Activated T-cell treated with anti-CD3 and anti-CD28 coated beads for 4 hours (primary cell): ENCODE data around the gene FOXP1.
"Not testable (repeated sequence)": the region's sequence is repeated elsewhere in the genome, so short reads cannot be mapped to it uniquely, and the experiment has no call there.

Source experiments
- DNase-seq: peaks from one replicate; pipeline ENCODE4 v3.0.0-alpha.2; 2020

FOXP1 gene

DNA sequence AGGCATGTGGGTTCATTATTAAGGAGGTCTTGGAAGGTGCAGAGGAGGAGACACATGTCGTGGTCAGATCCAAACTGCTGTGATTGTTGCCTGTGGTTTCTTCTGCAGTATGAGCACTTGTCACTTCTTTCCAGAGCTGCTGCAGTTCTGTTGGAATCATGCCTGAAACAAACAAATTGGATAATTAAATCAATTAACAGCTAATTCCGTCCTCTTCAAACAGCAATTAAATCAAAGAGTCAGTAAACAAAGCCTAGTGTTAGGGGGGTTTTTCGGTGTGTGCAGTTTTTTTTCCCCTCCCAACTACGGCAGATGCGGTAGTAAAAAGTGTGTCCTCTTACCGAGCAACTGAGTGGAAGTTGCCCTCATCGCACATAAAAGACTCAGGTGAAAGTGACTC is 542.2 kb downstream of the FOXP1 start:
- DNase-seq, result no peak

DNA sequence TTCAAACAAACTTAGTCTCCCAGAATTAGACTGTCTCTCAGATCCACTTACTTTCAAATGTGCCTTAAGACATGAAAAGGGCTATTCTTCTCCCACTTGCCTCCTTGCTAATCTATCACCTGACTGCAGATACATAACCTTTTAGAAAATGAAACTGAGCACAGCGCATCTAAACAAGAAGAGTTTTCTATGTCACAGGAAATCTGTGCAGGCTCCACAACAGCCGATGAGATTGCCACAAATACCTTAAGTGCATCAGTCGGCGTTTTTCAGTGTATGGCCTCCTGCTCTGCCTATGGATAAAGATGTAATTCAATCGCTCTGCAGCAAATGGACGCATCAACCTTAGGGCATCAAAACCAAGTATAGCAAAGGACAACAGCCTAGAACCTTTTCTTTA is 544.2 kb downstream of the FOXP1 start:
- no peak for DNase-seq

DNA sequence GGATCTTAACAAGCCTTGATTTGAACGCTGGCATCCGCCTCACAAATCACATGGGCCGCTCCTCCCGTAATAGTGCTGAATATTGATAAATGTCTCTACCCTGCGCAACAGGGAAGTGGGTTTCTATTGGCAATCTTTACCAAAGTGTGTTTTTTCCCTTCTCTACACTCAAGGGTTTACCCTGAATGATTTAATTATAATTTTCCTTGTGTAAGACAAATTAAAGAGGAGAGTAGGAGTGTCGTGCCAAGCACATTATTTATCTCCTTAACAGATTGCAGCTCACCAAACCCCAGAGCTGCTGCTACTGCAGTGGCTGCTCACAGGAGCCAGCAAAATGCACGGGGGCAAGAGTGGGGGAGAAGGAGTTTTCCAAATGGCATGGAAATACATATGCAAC is 545.8 kb downstream of the FOXP1 start:
- no peak for DNase-seq

DNA sequence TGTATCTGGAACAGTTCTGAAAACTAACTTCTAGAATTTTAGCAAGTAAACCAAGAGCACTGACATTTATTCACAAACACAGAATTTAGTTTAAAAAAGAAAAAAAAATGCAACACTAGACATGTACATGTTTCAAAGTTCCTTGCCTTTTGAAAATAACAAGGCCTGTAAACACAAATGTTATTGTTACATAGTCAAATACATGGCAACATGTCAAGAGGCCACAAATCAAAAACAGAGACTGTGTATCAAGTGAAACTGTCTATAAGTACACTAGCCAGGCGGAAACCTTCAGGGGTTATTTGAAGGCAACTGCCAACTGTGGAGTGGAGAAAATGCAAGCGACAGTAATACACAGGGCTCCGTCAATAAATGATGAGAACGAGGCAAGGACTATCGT is 547.6 kb downstream of the FOXP1 start:
- no peak for DNase-seq

DNA sequence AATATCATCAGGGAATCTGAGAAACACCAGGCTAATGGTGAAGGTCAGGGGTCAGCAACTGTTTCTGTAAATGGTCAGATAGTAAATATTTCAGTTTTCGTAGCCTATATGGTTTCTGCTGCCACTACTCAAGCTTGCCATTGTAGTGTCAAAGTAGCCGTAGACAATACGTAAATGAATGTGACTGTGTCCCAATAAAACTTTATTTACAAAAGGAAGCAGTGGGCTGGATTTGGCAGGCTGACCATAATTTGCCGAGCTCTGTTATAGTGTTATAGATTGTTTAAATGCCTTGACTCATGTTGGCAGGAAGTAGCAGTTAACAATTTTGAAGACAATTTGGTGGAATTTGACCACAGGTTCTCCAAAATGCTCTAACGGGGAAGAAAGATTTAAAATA is 548.2 kb downstream of the FOXP1 start:
- no peak for DNase-seq

DNA sequence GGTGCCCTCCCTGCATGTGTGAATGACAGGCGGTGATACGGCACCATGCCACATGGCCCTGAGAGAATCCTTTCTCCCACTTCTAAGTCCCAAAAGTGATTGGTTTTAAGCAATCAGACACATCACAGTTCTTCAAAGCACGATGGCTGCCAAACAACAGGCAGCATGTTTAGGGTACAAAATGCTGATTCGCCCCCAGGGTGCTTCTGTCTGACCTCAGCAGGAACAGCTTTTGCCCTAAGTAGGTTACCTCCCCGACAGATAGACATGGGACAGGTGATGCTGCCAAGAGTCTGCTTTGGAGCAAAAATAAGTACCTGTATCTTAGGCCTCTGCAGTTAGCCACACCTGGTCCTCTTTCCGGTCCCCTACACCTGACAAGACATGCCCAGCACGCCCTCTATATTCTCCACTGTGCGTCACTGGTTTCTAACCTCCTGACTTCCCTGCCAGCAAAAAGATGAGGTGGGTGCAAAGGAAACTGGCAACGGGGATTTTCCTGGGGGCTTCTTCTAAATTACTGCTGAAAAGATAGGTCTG is 549.8 kb downstream of the FOXP1 start:
- no peak for DNase-seq

DNA sequence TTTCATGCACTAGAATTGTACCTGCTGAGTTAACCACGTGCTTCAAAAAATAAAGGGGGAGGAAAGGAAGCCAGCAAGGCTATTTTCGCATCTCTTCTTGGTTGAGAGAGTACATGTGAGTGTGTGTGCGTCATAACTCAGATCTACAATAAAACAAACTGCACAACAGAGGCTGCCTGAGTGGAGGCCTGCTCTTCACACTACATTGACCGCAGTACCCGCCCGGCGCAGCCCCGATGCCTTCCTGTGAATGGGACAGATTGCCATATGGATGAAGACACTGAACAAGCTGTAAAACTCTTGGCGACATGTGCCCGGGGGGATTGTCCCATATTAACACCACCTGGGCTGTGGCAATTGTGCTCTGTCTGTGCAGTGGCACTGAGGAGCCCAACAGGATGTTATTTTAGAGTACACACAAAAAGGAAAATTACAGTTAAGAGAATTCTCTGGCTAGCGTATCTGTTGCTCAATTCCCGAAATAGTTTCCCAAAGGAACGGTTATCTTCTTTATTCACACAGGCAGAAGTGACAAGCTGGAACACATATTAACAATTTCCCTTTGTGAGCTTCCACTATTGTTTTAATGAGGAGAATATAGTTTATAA is 551.5 kb downstream of the FOXP1 start:
- no peak for DNase-seq

DNA sequence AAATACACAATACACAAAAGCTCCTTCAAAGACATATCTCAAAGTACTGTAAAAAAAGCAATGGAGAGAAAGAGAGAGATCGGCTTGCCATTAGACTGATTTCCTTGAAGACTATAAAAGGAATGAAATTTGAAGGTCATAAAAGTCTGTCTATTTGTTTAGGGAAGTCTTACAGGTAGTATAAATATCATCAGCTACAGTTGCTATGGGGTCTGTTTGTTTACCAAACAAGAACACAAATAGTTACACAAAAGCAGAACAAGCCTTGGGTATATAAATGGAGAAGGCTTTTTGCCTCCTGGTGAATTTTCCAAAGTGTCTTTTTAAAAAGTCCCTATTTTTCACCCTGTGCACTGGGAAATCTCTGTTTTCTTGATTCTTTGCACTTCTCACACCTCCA is 552.3 kb downstream of the FOXP1 start:
- DNase-seq, result no peak

DNA sequence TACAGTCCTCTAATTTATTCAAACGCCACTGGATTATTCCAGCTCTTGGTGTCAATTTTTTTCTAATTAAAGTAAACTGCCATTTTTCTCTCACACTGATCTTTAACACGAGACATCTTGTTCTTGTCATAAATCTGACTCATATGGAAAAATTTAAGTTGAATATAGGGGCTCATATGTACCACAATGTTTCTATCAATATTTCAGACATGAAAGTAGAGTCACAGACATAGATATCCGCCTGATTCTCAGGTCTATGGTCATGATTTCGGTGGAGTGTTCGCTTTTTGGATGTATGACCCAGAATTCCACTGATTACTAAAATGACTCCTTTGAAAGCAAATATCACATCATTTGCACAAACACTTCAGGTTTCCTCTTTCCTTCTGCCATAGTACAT is 552.8 kb downstream of the FOXP1 start:
- no peak for DNase-seq

DNA sequence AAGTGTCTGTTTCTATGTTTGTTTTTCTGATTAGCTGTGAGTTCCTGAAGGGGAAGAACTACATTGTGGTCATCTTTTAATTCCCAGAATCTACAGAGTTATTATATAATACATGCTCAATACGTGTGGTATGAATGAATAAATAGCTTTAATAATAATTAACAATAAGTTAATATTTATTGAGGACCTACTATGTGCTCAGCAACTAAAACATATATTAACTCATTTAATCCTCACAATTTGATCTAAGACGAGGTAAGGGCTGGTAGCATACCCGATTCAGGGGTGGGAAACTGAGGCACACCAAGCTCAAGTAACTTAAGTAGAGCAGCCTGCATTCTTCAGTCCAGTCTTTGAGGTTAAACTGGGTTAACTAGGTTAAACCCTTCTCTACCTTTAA is 553.8 kb downstream of the FOXP1 start:
- no peak for DNase-seq

DNA sequence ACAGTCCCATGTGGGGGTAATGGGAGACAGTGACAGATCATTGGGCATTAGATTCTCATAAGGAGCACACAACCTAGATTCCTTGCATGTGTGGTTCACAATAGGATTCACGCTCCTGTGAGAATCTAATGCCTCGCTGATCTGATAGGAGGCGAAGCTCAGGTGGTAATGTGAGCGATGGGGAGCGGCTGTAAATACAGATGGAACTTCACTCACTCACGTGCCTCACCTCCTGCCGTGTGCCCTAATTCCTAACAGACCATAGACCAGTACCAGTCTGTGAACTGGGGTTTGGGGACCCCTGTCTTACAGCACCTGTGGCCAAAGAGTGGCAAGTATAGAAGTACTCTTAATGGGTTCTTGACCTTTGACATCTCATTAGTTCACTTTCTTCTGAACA is 554.7 kb downstream of the FOXP1 start:
- no peak for DNase-seq

DNA sequence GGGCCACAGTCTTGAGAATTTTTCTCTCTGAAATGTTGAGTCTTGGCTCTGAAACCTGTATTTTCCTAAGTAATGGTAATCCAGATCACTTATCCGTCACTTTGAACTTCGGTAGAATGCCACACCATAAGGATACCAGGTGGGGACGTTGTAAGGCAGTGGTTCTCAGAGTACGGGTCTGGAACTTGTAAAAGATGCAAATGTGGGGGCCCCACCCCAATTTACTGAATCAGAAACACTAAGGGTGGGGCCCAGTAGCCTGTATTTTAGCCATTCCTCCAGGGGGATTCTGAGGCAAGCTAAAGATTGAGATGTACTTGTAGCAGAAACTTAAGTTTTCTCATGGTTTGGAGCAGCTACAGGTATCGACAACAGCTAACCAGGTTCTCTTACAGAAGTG is 555.3 kb downstream of the FOXP1 start:
- DNase-seq, result no peak

DNA sequence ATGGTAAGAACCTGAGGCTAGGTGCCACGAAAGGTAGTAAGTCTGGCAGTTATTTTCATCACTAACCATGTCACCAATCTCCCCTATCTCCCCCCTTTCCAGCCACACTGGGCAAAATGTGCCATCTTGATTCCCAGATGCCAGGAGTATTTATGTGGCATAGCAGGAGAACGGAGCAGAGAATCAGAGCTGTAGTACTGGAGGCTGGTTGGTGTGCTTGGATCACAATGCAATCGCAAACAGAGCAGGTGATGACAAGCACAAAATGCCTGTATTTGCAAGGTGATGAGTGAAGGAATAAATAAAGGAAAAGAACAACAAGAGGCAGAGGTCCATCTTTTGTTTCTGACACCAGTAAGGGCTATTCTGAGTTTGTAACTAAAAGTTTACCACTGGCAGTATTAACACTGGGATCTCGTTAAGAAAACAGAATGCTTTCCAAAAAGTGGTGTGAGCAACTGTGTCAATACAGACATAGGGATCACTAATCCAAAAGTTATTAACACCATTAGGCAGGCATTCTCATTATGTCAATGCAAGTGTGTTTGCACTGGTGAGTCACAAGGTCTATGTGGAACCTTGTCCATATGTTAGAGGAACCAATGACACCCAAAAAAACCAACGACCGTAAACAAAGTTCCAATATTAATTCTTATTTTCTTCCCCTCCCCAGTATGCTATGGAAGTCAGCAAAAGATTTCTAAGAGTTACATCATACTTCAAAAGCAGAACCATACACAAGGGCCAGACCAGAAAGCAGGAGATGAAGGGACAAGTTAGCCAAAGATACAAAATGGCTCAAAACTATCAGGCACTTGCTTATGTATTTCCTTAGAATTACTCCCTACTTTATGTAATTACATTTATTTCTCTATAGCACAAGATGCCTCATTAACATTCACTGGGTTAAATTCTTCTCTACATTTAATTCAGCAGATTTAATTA is 556.6 kb downstream of the FOXP1 start:
- DNase-seq, result no peak

DNA sequence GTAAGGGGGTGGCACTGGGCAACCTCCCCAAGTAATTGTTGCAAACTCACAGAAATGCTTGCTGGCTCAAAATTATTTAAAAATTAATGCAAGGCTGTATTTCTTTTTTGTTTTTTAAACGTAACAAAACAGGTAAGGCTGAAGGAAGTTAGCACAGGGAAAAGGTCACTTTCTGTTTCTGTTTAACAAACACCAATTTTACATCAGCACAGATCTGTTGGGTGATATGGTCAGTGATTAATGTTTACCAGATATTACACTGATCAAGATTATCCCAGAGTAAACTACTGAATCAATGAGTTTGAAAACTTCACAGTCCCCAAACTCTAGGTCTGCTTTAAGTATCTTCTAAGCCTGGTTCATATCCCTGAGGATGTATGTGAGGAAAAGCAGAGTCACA is 558.0 kb downstream of the FOXP1 start:
- DNase-seq, result no peak

DNA sequence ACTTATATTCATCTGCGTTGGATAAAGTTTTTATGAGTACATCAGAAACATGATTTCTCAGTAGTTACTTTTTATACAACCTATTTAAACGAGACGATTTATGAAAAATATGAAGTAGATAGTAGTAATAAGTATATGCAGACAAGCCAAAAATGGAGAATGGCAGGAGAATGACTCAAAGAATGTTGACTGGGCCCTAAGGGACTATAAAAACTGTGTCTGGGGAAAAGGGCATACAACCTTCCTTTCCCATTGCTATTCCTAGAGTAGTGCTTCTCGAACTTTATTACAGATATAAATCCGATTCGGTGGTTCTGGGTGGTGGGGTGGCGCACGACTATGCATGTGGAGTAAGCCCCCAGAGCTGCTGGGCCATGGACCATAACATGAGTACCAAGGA is 558.5 kb downstream of the FOXP1 start:
- DNase-seq, result no peak

DNA sequence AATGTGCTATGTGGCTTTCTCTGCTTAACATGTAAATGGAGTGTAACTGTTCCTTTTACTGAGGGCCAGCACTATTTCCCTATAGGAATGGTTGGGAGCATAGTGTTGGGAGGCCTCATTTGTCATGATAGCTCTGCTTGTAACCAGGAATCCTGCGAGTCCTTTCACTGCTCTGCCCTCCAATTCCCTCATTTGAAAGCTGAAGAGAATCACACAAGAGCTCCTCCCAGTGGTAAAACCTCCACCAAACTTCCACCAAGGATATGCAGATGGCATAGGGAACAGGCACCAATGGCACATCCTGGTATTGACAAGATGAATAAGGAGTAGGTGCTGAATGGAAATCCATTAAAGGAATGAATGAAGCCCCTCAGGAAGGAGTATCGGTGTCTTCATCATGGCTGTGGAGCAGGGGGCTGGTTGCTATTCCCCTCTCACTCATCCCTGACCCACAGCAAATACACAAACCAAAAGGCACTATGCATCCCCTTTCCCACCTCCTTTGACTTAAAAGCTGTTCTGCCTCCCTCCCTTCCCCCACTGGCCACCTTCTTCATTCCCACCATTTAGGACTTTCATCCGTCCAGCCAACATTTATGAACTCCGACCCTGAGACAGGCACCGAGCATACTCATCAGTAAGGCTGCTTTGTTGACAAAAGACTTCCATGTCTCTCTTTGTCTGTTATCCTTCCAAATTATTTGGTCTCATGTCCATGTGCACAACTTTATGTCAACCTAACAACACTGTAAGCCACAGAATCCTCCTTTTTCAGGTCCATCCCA is 560.8 kb downstream of the FOXP1 start:
- no peak for DNase-seq

DNA sequence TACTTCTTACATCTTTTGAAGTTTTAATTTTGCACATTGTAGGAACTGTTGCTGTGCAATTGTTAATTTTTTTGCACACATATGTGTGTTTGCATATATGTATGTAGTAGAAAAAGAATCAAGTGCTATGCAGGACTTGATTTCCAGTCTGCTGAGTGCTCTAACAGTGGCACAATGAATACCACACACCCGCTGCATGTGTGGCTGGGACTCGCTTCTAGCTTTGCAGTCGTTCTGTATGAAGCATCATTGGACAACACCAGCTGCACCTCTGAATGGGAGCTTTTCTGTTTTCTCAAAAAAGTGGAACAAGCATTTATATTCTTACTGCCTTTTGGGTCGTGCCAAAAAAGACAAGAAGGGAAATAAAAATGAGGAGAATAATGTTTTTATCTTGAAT is 564.7 kb downstream of the FOXP1 start:
- DNase-seq, result no peak

DNA sequence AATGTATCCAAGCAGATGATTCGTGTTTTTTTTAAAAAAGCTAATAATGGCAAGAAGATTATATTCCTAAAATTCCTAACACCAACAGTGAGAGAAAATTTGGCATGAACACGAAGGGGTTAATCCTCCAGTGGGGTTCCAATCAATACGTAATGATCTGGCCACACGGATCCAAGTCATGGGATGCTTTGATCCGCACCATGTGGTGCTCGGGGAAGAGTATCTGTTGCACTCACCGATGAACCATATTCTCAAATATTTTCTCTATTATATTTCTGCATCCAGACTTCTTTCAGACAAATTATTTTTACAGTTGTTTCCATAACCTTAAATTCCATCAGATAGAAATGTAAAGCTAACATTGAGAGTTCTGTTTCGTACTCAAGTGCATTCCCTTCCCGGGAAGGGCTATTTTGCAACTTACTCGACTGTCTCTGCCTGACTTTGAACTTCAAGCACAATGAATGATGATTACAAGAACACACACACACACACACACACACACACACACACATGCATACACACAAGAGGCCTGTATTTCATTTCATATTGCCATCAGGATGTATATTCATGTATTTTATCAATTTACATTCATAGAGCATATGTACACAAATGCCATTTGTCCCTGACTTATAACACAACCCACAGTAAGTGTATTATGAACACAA is 567.2 kb downstream of the FOXP1 start:
- DNase-seq, result no peak

DNA sequence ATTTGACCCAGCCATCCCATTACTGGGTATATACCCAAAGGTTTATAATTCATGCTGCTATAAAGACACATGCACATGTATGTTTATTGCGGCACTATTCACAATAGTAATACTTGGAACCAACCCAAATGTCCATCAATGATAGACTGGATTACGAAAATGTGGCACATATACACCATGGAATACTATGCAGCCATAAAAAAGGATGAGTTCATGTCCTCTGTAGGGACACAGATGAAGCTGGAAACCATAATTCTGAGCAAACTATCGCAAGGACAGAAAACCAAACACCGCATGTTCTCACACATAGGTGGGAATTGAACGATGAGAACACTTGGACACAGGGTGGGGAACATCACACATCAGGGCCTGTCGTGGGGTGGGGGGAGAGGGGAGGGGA is 568.9 kb downstream of the FOXP1 start:
- not testable (repeated sequence) for DNase-seq

DNA sequence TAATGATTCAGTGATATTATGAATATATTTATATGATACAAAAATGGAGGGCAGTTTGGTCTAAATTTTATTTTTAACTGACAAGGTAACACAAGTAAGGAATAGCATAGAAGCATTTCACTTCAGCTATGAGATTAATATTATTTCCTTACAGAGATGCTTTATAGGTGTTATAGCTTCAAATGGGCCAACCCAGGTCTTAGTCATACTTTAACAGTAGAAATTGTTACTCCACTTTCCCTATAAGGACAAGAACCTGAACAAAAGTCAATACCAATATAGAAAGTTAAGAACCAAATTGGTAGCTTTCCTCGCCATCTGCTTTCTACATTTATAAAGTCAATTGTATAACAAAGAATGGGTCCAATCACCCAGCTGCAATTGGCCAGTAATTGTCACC is 570.6 kb downstream of the FOXP1 start:
- DNase-seq, result no peak

DNA sequence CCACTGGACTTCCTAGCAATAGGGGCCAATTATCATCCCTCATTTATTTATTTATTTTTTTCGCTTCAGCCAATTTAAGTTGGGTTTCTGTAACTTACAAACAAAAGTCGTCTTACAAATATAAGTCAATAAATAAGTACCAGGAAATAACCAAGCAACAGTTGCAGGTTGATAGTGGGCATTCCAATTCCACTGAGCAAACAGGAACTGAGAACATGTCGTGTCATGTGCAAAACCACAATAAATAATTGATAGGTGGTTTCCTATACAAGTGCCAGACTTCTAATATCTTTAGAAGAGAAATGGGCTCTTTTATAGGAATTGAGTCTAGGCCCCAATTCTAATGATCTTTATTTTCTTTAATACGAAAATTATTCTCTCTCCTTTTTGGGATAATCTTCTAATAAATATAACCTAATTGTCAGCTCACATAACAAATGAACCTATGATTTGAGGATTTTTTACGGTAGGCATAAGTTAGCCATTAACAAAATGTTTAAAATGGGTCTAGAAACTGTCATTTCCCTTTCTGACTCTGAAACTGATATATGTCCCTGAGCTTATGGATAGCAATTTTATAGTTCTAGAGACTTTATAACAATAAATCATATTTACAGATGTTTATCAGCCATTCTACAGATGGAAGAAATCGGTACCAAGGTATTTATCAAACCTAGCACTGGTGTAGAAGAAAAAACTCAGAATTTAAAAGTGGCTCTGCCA is 571.8 kb downstream of the FOXP1 start:
- no peak for DNase-seq

DNA sequence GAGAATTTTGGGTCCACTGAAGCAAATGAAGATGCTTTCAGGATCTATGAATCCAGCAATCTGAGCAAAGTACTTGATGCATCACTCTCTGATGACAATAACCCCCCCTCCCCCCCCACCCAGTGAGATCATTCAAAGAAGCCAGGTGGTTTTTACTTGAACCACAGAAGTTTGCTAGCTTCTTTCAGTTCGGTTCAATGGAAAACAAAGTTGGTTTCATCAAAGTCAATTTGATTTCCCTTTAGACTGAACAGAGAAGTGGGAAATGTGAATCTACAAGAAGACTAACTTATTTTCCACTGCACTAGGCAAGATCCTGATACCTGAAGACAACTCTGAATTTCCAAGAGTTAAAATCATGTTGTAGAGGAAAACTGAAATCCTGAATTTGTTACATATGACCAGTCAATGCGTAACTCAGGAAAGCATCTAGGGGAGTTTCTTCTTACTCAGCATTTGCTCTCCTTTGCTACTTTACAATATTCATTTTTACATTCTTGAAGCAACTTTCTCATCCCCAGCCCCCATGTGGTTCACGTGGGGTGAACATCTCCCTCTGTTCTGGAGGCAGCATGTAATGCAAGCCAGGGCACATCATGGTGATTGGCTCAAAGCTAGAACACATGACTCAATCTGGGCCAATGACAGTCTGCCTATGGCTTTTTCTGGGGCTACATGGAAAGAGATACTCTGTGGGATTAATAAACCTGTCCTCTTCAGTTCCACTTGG is 572.6 kb downstream of the FOXP1 start:
- DNase-seq, result peak; percentile 51
